GM12878 (cell line): ENCODE measurements around the gene LYZ. TPM values are rescaled to one million over a fixed set of nuclear protein-coding genes. Genes with fewer than 3 reads are reported as not detected.

Source experiments
- ATF7 ChIP-seq: fragments of 450-650 bp; IDR thresholded peaks from 2 replicates; pipeline ENCODE4 v1.6.1; 2016; ENCODE audit warnings: low read depth, mild to moderate bottlenecking
- BCL3 ChIP-seq: IDR thresholded peaks from 2 replicates; pipeline ENCODE4 v1.6.1; 2011; ENCODE audit warnings: borderline replicate concordance, low read depth, mild to moderate bottlenecking, moderate library complexity, low read length; ENCODE audit not compliant: insufficient read depth, poor library complexity, severe bottlenecking
- BRCA1 ChIP-seq: IDR thresholded peaks from 2 replicates; pipeline ENCODE4 v1.6.1; 2011; ENCODE audit warnings: low read depth, low read length, improper control_type of control experiment
- CBFB ChIP-seq: IDR thresholded peaks from 2 replicates; pipeline ENCODE4 v1.6.1; 2016; ENCODE audit warnings: antibody characterized with exemption, low read depth
- CREM ChIP-seq: IDR thresholded peaks from 2 replicates; pipeline ENCODE4 v1.6.1; 2014; ENCODE audit warnings: antibody characterized with exemption, low read depth
- CTCF ChIP-seq, 3 experiments: IDR thresholded peaks in 2 of 3; conservative IDR thresholded peaks in 1 of 3; 2 replicates each; pipeline ENCODE4 v1.5.1; 2011; ENCODE audit warnings: low read depth in 3 of 3, low read length in 3 of 3, mild to moderate bottlenecking in 3 of 3, control low read depth in 2 of 3, moderate library complexity in 2 of 3, inconsistent platforms in 1 of 3, mixed read lengths in 1 of 3; ENCODE audit not compliant: control insufficient read depth in 2 of 3, insufficient read depth in 1 of 3; ENCODE audit errors: extremely low read depth in 1 of 3
- IKZF2 ChIP-seq, 2 experiments: fragments of 450-650 bp; IDR thresholded peaks; 2 replicates each; pipeline ENCODE4 v1.6.1; 2017; ENCODE audit warnings: mild to moderate bottlenecking in 2 of 2, moderate library complexity in 2 of 2
- IRF4 ChIP-seq: IDR thresholded peaks from 2 replicates; pipeline ENCODE4 v1.6.1; 2011; ENCODE audit warnings: low read depth, low read length
- JUND ChIP-seq: IDR thresholded peaks from 2 replicates; pipeline ENCODE4 v1.6.1; 2012; ENCODE audit warnings: low read depth, mild to moderate bottlenecking, low read length, improper control_type of control experiment, moderate library complexity
- MEF2B ChIP-seq: fragments of 450-650 bp; IDR thresholded peaks from 2 replicates; pipeline ENCODE4 v1.6.1; 2018; ENCODE audit warnings: mild to moderate bottlenecking, moderate library complexity; ENCODE audit not compliant: partially characterized antibody, poor library complexity, severe bottlenecking
- MTA2 ChIP-seq: fragments of 450-650 bp; IDR thresholded peaks from 2 replicates; pipeline ENCODE4 v1.6.1; 2016; ENCODE audit warnings: low read depth, mild to moderate bottlenecking, moderate library complexity
- NR2C2 ChIP-seq: IDR thresholded peaks from 2 replicates; pipeline ENCODE4 v1.6.1; 2011; ENCODE audit warnings: borderline replicate concordance, low read depth; ENCODE audit not compliant: control insufficient read depth, insufficient read length
- NR2F1 ChIP-seq: fragments of 450-650 bp; conservative IDR thresholded peaks from 2 replicates; pipeline ENCODE4 v1.6.1; 2017; ENCODE audit warnings: mild to moderate bottlenecking
- POU2F2 ChIP-seq: IDR thresholded peaks from 3 replicates; pipeline ENCODE4 v1.6.1; 2011; ENCODE audit warnings: low read depth, mild to moderate bottlenecking, low read length, borderline replicate concordance
- SMC3 ChIP-seq: IDR thresholded peaks from 2 replicates; pipeline ENCODE4 v1.6.1; 2011; ENCODE audit warnings: low read length, improper control_type of control experiment, borderline replicate concordance
- SREBF1 ChIP-seq: IDR thresholded peaks from 2 replicates; pipeline ENCODE4 v1.6.1; 2012; ENCODE audit warnings: mild to moderate bottlenecking, low read length
- STAT3 ChIP-seq: IDR thresholded peaks from 2 replicates; pipeline ENCODE4 v1.6.1; 2011; ENCODE audit warnings: low read depth, low read length, improper control_type of control experiment
- SUPT20H ChIP-seq: IDR thresholded peaks from 2 replicates; pipeline ENCODE4 v1.6.1; 2011; ENCODE audit warnings: low read depth, mild to moderate bottlenecking, low read length, moderate library complexity, borderline replicate concordance; ENCODE audit not compliant: control insufficient read depth
- TAF1 ChIP-seq: IDR thresholded peaks from 2 replicates; pipeline ENCODE4 v1.6.1; 2011; ENCODE audit warnings: mild to moderate bottlenecking, low read depth, low read length, borderline replicate concordance
- TCF7 ChIP-seq: IDR thresholded peaks from 2 replicates; pipeline ENCODE4 v1.6.1; 2014; ENCODE audit warnings: antibody characterized with exemption, borderline replicate concordance
- USF2 ChIP-seq: IDR thresholded peaks from 2 replicates; pipeline ENCODE4 v1.6.1; 2011; ENCODE audit warnings: low read depth, low read length, improper control_type of control experiment, borderline replicate concordance
- YBX1 ChIP-seq: fragments of 450-650 bp; IDR thresholded peaks from 2 replicates; pipeline ENCODE4 v1.6.1; 2016; ENCODE audit warnings: antibody characterized with exemption
- ZBED1 ChIP-seq: IDR thresholded peaks from 2 replicates; pipeline ENCODE4 v1.6.1; 2016; ENCODE audit warnings: borderline replicate concordance
- ZNF217 ChIP-seq: fragments of 450-650 bp; IDR thresholded peaks from 2 replicates; pipeline ENCODE4 v1.6.1; 2017; ENCODE audit warnings: antibody characterized with exemption, mild to moderate bottlenecking
- ZNF384 ChIP-seq: IDR thresholded peaks from 2 replicates; pipeline ENCODE4 v1.6.1; 2012; ENCODE audit warnings: low read depth, mild to moderate bottlenecking, low read length, improper control_type of control experiment, borderline replicate concordance
- ZNF622 ChIP-seq: fragments of 450-650 bp; IDR thresholded peaks from 2 replicates; pipeline ENCODE4 v1.6.1; 2017; ENCODE audit warnings: mild to moderate bottlenecking, inconsistent platforms
- ZSCAN29 ChIP-seq: fragments of 450-650 bp; IDR thresholded peaks from 2 replicates; pipeline ENCODE4 v1.6.1; 2017; ENCODE audit warnings: mild to moderate bottlenecking, moderate library complexity
- polyA plus RNA-seq, 11 experiments: library from polyadenylated mRNA; depleted of rRNA in 4 of 11; unstranded in 6 of 11; stranded (reverse) in 5 of 11; fragments of >200 nt; fragmentation: Nextera tagmentation in 4 of 11; fragmentation: Illumina TruSeq in 1 of 11; extraction: Ambion mirVana in 4 of 11; extraction: Trizol in 1 of 11; gene quantifications; 1 replicate in 1 of 11; 2 replicates in 10 of 11; pipeline versions ENCODE4 v1.2.1 to v1.2.3, GENCODE V29; 2011 to 2016; ENCODE audit warnings: inconsistent platforms in 2 of 11, missing spikeins in 2 of 11, low read depth in 1 of 11
- total RNA-seq, 4 experiments: library from RNA; depleted of rRNA in 3 of 4; stranded (reverse); fragments of >200 nt in 3 of 4; fragmentation: Illumina TruSeq in 1 of 4; extraction: Trizol in 1 of 4; gene quantifications; 2 replicates each; pipeline versions ENCODE4 v1.2.1 to v1.2.3, GENCODE V29; 2013 to 2021

The LYZ gene
- total and polyA plus RNA-seq, 10 of the 15 experiments (the other 5 are each of a cell fraction or from before 2014, with no cell fraction given), result 1.9 TPM; not detected in 9

GRCh38 chr12:69392179-69392928 is 44.2 kb downstream of the LYZ start (continued):
- TF ChIP-seq MTA2 (peak; percentile 98), ZBED1 (no peak), ZNF384 (no peak), SUPT20H (no peak), NR2F1 (no peak), POU2F2 (no peak), SREBF1 (no peak), IRF4 (peak; percentile 57; the same call in 1 of the 2 replicates), TAF1 (no peak), CBFB (no peak), STAT3 (no peak), YBX1 (no peak), BRCA1 (no peak), MEF2B (peak; percentile 70), CTCF (IDR thresholded peaks at IDR 0.05 in 2 of 3, conservative IDR thresholded peaks at IDR 0.05 in 1 of 3; ENCODE audit: control insufficient read depth in 2 of 3, extremely low read depth in 1 of 3, insufficient read depth in 1 of 3, low read depth in 3 of 3, low read length in 3 of 3) (no peak), ATF7 (peak; percentile 48; the same call in 1 of the 2 replicates), BCL3 (peak; percentile 16), IKZF2 (IDR thresholded peaks at IDR 0.05) (peak; percentile 58 to 62), SMC3 (no peak), USF2 (no peak), NR2C2 (no peak), JUND (0 out of 2 replicates have a peak, but pooled peaks have one; percentile 62), ZNF622 (no peak), TCF7 (no peak), CREM (no peak), ZSCAN29 (no peak), ZNF217 (0 out of 2 replicates have a peak, but pooled peaks have one; percentile 42)
- TF ChIP-seq, all 136 proteins: peak for 18
